Measurements from ENCODE around the gene EXOC6B. TPM values are rescaled to one million over a fixed set of nuclear protein-coding genes. Genes with fewer than 3 reads are reported as not detected.

The EXOC6B gene
- total and polyA plus RNA-seq, 2 of the 8 experiments (the other 6 are each of a cell fraction or from before 2014, with no cell fraction given): 13.5 to 33.0 TPM

DNA sequence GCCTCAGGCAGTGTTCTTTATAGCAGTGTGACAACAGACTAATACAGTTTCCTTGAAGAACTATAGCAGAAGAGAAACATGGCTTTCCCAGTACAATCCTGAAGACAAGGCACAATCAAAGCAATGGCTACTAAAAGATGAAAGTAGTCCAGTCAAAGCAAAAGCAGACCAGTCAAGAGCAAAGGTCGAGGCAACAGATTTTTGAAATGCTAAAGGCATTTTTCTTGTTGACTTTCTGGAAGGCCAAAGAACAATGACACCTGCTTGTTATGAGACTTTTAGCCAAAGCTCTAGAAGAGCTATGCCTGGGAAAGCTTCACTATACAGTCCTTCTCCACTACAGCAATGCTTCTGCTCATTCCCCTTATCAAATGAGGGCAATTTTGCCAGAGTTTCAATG, 269.9 kb downstream of the EXOC6B start:
- Histone ChIP-seq H2BK20ac (ENCODE audit: low read length) (no peak overlapping the region), H3K4ac (replicated peaks; ENCODE audit: insufficient read length, low read depth, low read length) (no peak overlapping the region), H3K9ac (replicated peaks in 1 of 4; ENCODE audit: extremely low read depth in 1 of 4, low read depth in 3 of 4, low read length in 3 of 4) (no peak overlapping the region), H2AK5ac (ENCODE audit: low read depth, low read length) (no peak overlapping the region), H3K79me1 (ENCODE audit: low read depth, low read length) (no peaks in the 10 kb centered on the region), H3K23ac (ENCODE audit: insufficient read length) (no peak overlapping the region), H3K27me3 (replicated peaks in 1 of 4; ENCODE audit: control insufficient read depth in 3 of 4, extremely low read depth in 1 of 4, insufficient read depth in 3 of 4, low read length in 3 of 4) (no peaks in the 10 kb centered on the region), H4K5ac (ENCODE audit: insufficient read length, low read depth, low read length) (no peak overlapping the region), H3K27ac (ENCODE audit: low read depth, low read length) (no peak overlapping the region), H3K56ac (replicated peaks; ENCODE audit: insufficient read length, low read depth, low read length) (no peak overlapping the region), H3K79me2 (ENCODE audit: control insufficient read depth in 1 of 2, insufficient read depth in 2 of 2, low read length in 2 of 2) (no peaks in the 10 kb centered on the region), H4K91ac (replicated peaks; ENCODE audit: insufficient read length, low read length) (no peak overlapping the region), H2BK15ac (ENCODE audit: low read length) (no peak overlapping the region), H3K14ac (ENCODE audit: insufficient read length) (no peak overlapping the region), H3K18ac (ENCODE audit: extremely low read depth, low read length) (no peak overlapping the region), H3K4me1 (replicated peaks in 1 of 4; ENCODE audit: control insufficient read depth in 3 of 4, insufficient read depth in 4 of 4, low read length in 3 of 4) (0 out of 7 replicates have a peak, but pooled peaks cover 0 to 2% (median 0%) of the 10 kb centered on the region in 4 experiments), H3K36me3 (ENCODE audit: control insufficient read depth in 2 of 4, insufficient read depth in 4 of 4, low read length in 3 of 4) (no peaks in the 10 kb centered on the region), H3K9me3 (ENCODE audit: insufficient read depth in 2 of 2, low read depth in 1 of 2, low read length in 1 of 2) (no peaks in the 10 kb centered on the region), H3K4me2 (ENCODE audit: insufficient read depth in 1 of 2, low read depth in 2 of 2, low read length in 2 of 2) (no peak overlapping the region), H2AFZ (ENCODE audit: low read length) (no peak overlapping the region), H2BK5ac (ENCODE audit: low read depth, low read length) (no peak overlapping the region), H4K8ac (ENCODE audit: extremely low read depth, insufficient read depth, low read length) (no peak overlapping the region), H3K23me2 (ENCODE audit: low read depth, low read length) (no peaks in the 10 kb centered on the region), H2BK120ac (replicated peaks; ENCODE audit: low read depth, low read length) (no peak overlapping the region), H3K4me3 (ENCODE audit: extremely low read depth in 1 of 4, insufficient read depth in 2 of 4, low read depth in 3 of 4, low read length in 4 of 4) (no peak overlapping the region), H4K20me1 (replicated peaks in 1 of 2; ENCODE audit: control insufficient read depth in 1 of 2, insufficient read depth in 2 of 2, low read length in 2 of 2) (no peaks in the 10 kb centered on the region), H2BK12ac (ENCODE audit: low read depth, low read length) (no peak overlapping the region)
- POLR2A ChIA-PET (ENCODE audit: partially characterized antibody): no interaction called here
- no peak for DNase-seq (ENCODE audit: low read depth in 1 of 2, low spot score in 2 of 2)
- 85% methylated on average over 1 of the region's 1 CpG; no CpG with 5 or more reads in 1 of the 2 experiments for WGBS, 2 experiments (ENCODE audit: extremely low coverage in 1 of 2, insufficient coverage in 1 of 2, insufficient read length in 1 of 2, insufficient replicate concordance in 2 of 2, low coverage in 1 of 2, low lambda C conversion rate in 2 of 2, missing lambda C conversion rate in 1 of 2)
- no peak for FAIRE-seq
- CTCF ChIA-PET (ENCODE audit: partially characterized antibody): no interaction called here
- TF ChIP-seq TAF1 (IDR thresholded peaks at IDR 0.05; ENCODE audit: low read depth, low read length): no peak
